Measurements from ENCODE around the gene IGSF9B.

IGSF9B gene

GRCh38 chr11:133916784-133917440, 39.9 kb downstream of the IGSF9B start:
- Histone ChIP-seq H3K4me1 (no peaks in the 10 kb centered on the region), H3K4me2 (ENCODE audit: low read length) (no peak overlapping the region), H3K36me3 (ENCODE audit: control insufficient read depth, insufficient read depth, low read length) (no peaks in the 10 kb centered on the region), H3K4me3 (ENCODE audit: low read depth, low read length) (no peak overlapping the region), H3K9me3 (ENCODE audit: control insufficient read depth, low read length) (no peaks in the 10 kb centered on the region), H3K79me2 (no peaks in the 10 kb centered on the region), H2AFZ (no peak overlapping the region), H3K27ac (no peak overlapping the region), H3K27me3 (ENCODE audit: control insufficient read depth, insufficient read depth, low read length) (no peaks in the 10 kb centered on the region), H3K9ac (no peak overlapping the region)
- no peak for TF ChIP-seq CTCF (IDR thresholded peaks at IDR 0.05)

- Histone ChIP-seq H3K27me3 (ENCODE audit: control insufficient read depth, insufficient read depth, low read length) (no peaks in the 10 kb centered on the region), H3K9ac (no peak overlapping the region), H3K4me3 (ENCODE audit: low read depth, low read length) (no peak overlapping the region), H3K79me2 (no peaks in the 10 kb centered on the region), H3K4me2 (ENCODE audit: low read length) (no peak overlapping the region), H2AFZ (no peak overlapping the region), H3K4me1 (no peaks in the 10 kb centered on the region), H3K27ac (no peak overlapping the region), H3K36me3 (ENCODE audit: control insufficient read depth, insufficient read depth, low read length) (no peaks in the 10 kb centered on the region), H3K9me3 (ENCODE audit: control insufficient read depth, low read length) (no peaks in the 10 kb centered on the region)
- TF ChIP-seq CTCF (IDR thresholded peaks at IDR 0.05): no peak
Observed at GRCh38 chr11:133913761-133914160, 43.0 kb downstream of the IGSF9B start.

- H3K27ac ChIP-seq: no peak overlapping the region
- no peak overlapping the region for H3K4me2 ChIP-seq (ENCODE audit: low read length)
- H3K36me3 ChIP-seq (ENCODE audit: control insufficient read depth, insufficient read depth, low read length): no peaks in the 10 kb centered on the region
- H3K9me3 ChIP-seq (ENCODE audit: control insufficient read depth, low read length): no peaks in the 10 kb centered on the region
- no peak overlapping the region for H2AFZ ChIP-seq
- no peak overlapping the region for H3K9ac ChIP-seq
- no peak overlapping the region for H3K4me3 ChIP-seq (ENCODE audit: low read depth, low read length)
- TF ChIP-seq CTCF (IDR thresholded peaks at IDR 0.05): no peak
- no peaks in the 10 kb centered on the region for H3K27me3 ChIP-seq (ENCODE audit: control insufficient read depth, insufficient read depth, low read length)
- H3K4me1 ChIP-seq: no peaks in the 10 kb centered on the region
- no peaks in the 10 kb centered on the region for H3K79me2 ChIP-seq
Observed at GRCh38 chr11:133911171-133911570, 45.6 kb downstream of the IGSF9B start.

GRCh38 chr11:133910101-133910500, 46.7 kb downstream of the IGSF9B start:
- H2AFZ ChIP-seq: no peak overlapping the region

More at GRCh38 chr11:133910101-133910500, 46.7 kb downstream of the IGSF9B start:
- Histone ChIP-seq H3K27me3 (ENCODE audit: control insufficient read depth, insufficient read depth, low read length) (no peaks in the 10 kb centered on the region), H3K9me3 (ENCODE audit: control insufficient read depth, low read length) (no peaks in the 10 kb centered on the region), H3K79me2 (no peaks in the 10 kb centered on the region), H3K27ac (no peak overlapping the region), H3K9ac (no peak overlapping the region), H3K4me2 (ENCODE audit: low read length) (no peak overlapping the region), H3K4me3 (ENCODE audit: low read depth, low read length) (no peak overlapping the region), H3K4me1 (no peaks in the 10 kb centered on the region), H3K36me3 (ENCODE audit: control insufficient read depth, insufficient read depth, low read length) (no peaks in the 10 kb centered on the region)
- TF ChIP-seq CTCF (IDR thresholded peaks at IDR 0.05): no peak
